SK-N-SH (cell line): ENCODE data around the gene CENPU. TPM values are rescaled to one million over a fixed set of nuclear protein-coding genes. Genes with fewer than 3 reads are reported as not detected.

Experiments
- CTCF ChIA-PET: fragments of 300-600, 350-600 bp; formaldehyde crosslinking; extraction: SDS; loops from one replicate; lab custom pipeline; 2021; lab: Yijun Ruan, JAX
- POLR2A ChIA-PET: fragments of 350-600 bp; sonication (Branson Sonifier 250); formaldehyde crosslinking; extraction: SDS; loops from one replicate; lab custom pipeline; 2020; ENCODE audit warnings: antibody characterized with exemption, inconsistent platforms; lab: Yijun Ruan, JAX
- DNase-seq: peaks from one replicate; pipeline ENCODE4 v3.0.0; 2012
- H2AFZ ChIP-seq: fragments of 200-600 bp; sonication (generic); 2 replicates; pipeline ENCODE4 v1.8.1; 2016; ENCODE audit warnings: antibody characterized with exemption, mild to moderate bottlenecking, low read depth
- H3F3A ChIP-seq: fragments of 200-600 bp; sonication (generic); replicated peaks from 2 replicates; pipeline ENCODE3; 2016; ENCODE audit warnings: antibody characterized with exemption, mild to moderate bottlenecking; ENCODE audit not compliant: insufficient read depth
- H3K27ac ChIP-seq, 2 experiments: fragments of 200-500 bp in 1 of 2; fragments of 200-600 bp in 1 of 2; sonication (Bioruptor generic) in 1 of 2; sonication (generic), shearing (Covaris generic) in 1 of 2; 2 replicates each; pipeline versions ENCODE4 v1.5.1 to v1.6.1; 2014 to 2016; ENCODE audit warnings: low read depth in 2 of 2, inconsistent platforms in 1 of 2, low read length in 1 of 2, mild to moderate bottlenecking in 1 of 2, mixed read lengths in 1 of 2
- H3K27me3 ChIP-seq: fragments of 200-600 bp; sonication (generic), shearing (Covaris generic); 2 replicates; pipeline ENCODE4 v1.6.1; 2016; ENCODE audit warnings: mixed run types; ENCODE audit not compliant: insufficient read depth
- H3K36me3 ChIP-seq, 2 experiments: fragments of 200-500 bp in 1 of 2; fragments of 200-600 bp in 1 of 2; sonication (Bioruptor generic) in 1 of 2; sonication (generic) in 1 of 2; replicated peaks in 1 of 2; 2 replicates each; pipeline versions ENCODE3 to v1.5.1; 2014 to 2016; ENCODE audit warnings: low read length in 1 of 2, mild to moderate bottlenecking in 1 of 2; ENCODE audit not compliant: insufficient read depth in 2 of 2, control insufficient read depth in 1 of 2
- H3K4me1 ChIP-seq, 2 experiments: fragments of 200-500 bp in 1 of 2; fragments of 200-600 bp in 1 of 2; sonication (Bioruptor generic) in 1 of 2; sonication (generic), shearing (Covaris generic) in 1 of 2; 2 replicates each; pipeline versions ENCODE4 v1.5.1 to v1.6.1; 2014 to 2016; ENCODE audit warnings: low read depth in 1 of 2, low read length in 1 of 2, mixed run types in 1 of 2; ENCODE audit not compliant: insufficient read depth in 2 of 2, control insufficient read depth in 1 of 2
- H3K4me2 ChIP-seq: fragments of 200-600 bp; sonication (generic), shearing (Covaris generic); 2 replicates; pipeline ENCODE4 v1.6.1; 2017; ENCODE audit warnings: mixed run types
- H3K4me3 ChIP-seq, 2 experiments: fragments of 200-500 bp in 1 of 2; fragments of 200-600 bp in 1 of 2; sonication (Bioruptor generic) in 1 of 2; sonication (generic), shearing (Covaris generic) in 1 of 2; 2 replicates each; pipeline versions ENCODE4 v1.5.1 to v1.8.1; 2014 to 2016; ENCODE audit warnings: low read depth in 2 of 2, inconsistent platforms in 1 of 2, low read length in 1 of 2, mild to moderate bottlenecking in 1 of 2, mixed read lengths in 1 of 2, moderate library complexity in 1 of 2
- H3K79me2 ChIP-seq: fragments of 200-600 bp; sonication (generic); 2 replicates; pipeline ENCODE4 v1.8.1; 2017; ENCODE audit warnings: mild to moderate bottlenecking; ENCODE audit not compliant: insufficient read depth
- H3K9ac ChIP-seq: fragments of 200-600 bp; sonication (generic); 2 replicates; pipeline ENCODE4 v1.6.1; 2017; ENCODE audit warnings: mixed run types
- H3K9me2 ChIP-seq: fragments of 200-600 bp; sonication (generic); 2 replicates; pipeline ENCODE4 v1.6.1; 2017; ENCODE audit warnings: mixed run types
- H3K9me3 ChIP-seq: fragments of 200-600 bp; sonication (generic); 2 replicates; pipeline ENCODE4 v1.6.1; 2017; ENCODE audit warnings: mixed run types, mild to moderate bottlenecking, moderate library complexity
- H4K20me1 ChIP-seq: fragments of 200-600 bp; sonication (generic); 2 replicates; pipeline ENCODE4 v1.6.1; 2017; ENCODE audit warnings: mild to moderate bottlenecking, mixed run types; ENCODE audit not compliant: insufficient read depth
- CHD2 ChIP-seq: fragments of 150-350 bp; IDR thresholded peaks from 2 replicates; pipeline ENCODE4 v1.6.1; 2018; ENCODE audit warnings: low read length; ENCODE audit not compliant: partially characterized antibody
- CTCF ChIP-seq: fragments of 200-600 bp; sonication (generic); IDR thresholded peaks from 2 replicates; pipeline ENCODE4 v1.6.1; 2017; ENCODE audit warnings: antibody characterized with exemption, mild to moderate bottlenecking, moderate library complexity
- EZH2phosphoT487 ChIP-seq: fragments of 200-600 bp; sonication (generic); IDR thresholded peaks from 2 replicates; pipeline ENCODE4 v1.6.1; 2017; ENCODE audit warnings: low read depth, mixed run types, mild to moderate bottlenecking, antibody characterized with exemption, moderate library complexity, borderline replicate concordance
- FOSL2 ChIP-seq: IDR thresholded peaks from 2 replicates; pipeline ENCODE4 v1.4.0; 2012; ENCODE audit warnings: low read depth, mild to moderate bottlenecking, moderate library complexity, borderline replicate concordance
- FOXM1 ChIP-seq: IDR thresholded peaks from 2 replicates; pipeline ENCODE4 v1.4.0; 2012; ENCODE audit warnings: low read depth, mild to moderate bottlenecking
- GATA2 ChIP-seq: sonication (generic); formaldehyde crosslinking; IDR thresholded peaks from 2 replicates; pipeline ENCODE4 v1.5.0; 2020; ENCODE audit warnings: mild to moderate bottlenecking, missing genetic modification reagents
- IRF3 ChIP-seq: fragments of 150-350 bp; IDR thresholded peaks from 2 replicates; pipeline ENCODE4 v1.6.1; 2016; ENCODE audit warnings: mild to moderate bottlenecking, low read depth, low read length
- JUND ChIP-seq: IDR thresholded peaks from 2 replicates; pipeline ENCODE4 v1.4.0; 2012
- MXI1 ChIP-seq: IDR thresholded peaks from 2 replicates; pipeline ENCODE4 v1.6.1; 2012; ENCODE audit warnings: mild to moderate bottlenecking, low read depth, low read length, improper control_type of control experiment
- NFIC ChIP-seq: IDR thresholded peaks from 2 replicates; pipeline ENCODE4 v1.4.0; 2012; ENCODE audit warnings: borderline replicate concordance
- NRF1 ChIP-seq: IDR thresholded peaks from 2 replicates; pipeline ENCODE4 v1.6.1; 2012; ENCODE audit warnings: low read depth, mild to moderate bottlenecking, low read length
- POLR2AphosphoS5 ChIP-seq: IDR thresholded peaks from 2 replicates; pipeline ENCODE4 v1.6.1; 2012; ENCODE audit warnings: low read depth, low read length
- RAD21 ChIP-seq: IDR thresholded peaks from 2 replicates; pipeline ENCODE4 v1.6.1; 2012; ENCODE audit warnings: mild to moderate bottlenecking, low read length
- RXRA ChIP-seq: IDR thresholded peaks from 2 replicates; pipeline ENCODE4 v1.4.0; 2012; ENCODE audit warnings: low read depth, mild to moderate bottlenecking, borderline replicate concordance
- SMC3 ChIP-seq: IDR thresholded peaks from 2 replicates; pipeline ENCODE4 v1.6.1; 2012; ENCODE audit warnings: low read depth, low read length, improper control_type of control experiment
- TEAD4 ChIP-seq: IDR thresholded peaks from 2 replicates; pipeline ENCODE4 v1.4.0; 2012; ENCODE audit warnings: mild to moderate bottlenecking, borderline replicate concordance; ENCODE audit not compliant: insufficient read depth
- USF2 ChIP-seq: fragments of 150-350 bp; IDR thresholded peaks from 2 replicates; pipeline ENCODE4 v1.6.1; 2017; ENCODE audit warnings: antibody characterized with exemption, low read length, low read depth, borderline replicate concordance
- YY1 ChIP-seq: IDR thresholded peaks from 2 replicates; pipeline ENCODE4 v1.4.0; 2012; ENCODE audit warnings: low read depth, mild to moderate bottlenecking
- WGBS: methylation state at CpG from one replicate; pipeline ENCODE4 v1.1.6; 2017; ENCODE audit warnings: low lambda C conversion rate; 5-methylcytosine and 5-hydroxymethylcytosine counted together
- polyA plus RNA-seq, 3 experiments: library from polyadenylated mRNA; depleted of rRNA; stranded (reverse); fragments of >200 nt; gene quantifications; 2 replicates each; pipeline ENCODE4 v1.2.3, GENCODE V29; 2012
- TF ChIP-seq, protein P1 (sequence below): IDR thresholded peaks from 2 replicates; pipeline ENCODE4; 2012

Gene CENPU
- polyA plus RNA-seq, 1 of the 3 experiments (the other 2 are of a cell fraction) = 8.7 TPM

- Histone ChIP-seq H3K9me3 (no peaks in the 10 kb centered on the region), H3K36me3 (peaks cover 18 to 22% of the 10 kb centered on the region in 2 experiments), H3K4me2 (0 out of 2 replicates have a peak overlapping the region, but pooled peaks have one; percentile 34), H3F3A (peaks cover 2% of the 10 kb centered on the region), H3K9ac (no peak overlapping the region), H3K9me2 (no peaks in the 10 kb centered on the region), H2AFZ (peak overlapping the region; percentile 24; the same call in 1 of the 2 replicates), H3K27me3 (no peaks in the 10 kb centered on the region), H3K79me2 (peaks cover 46% of the 10 kb centered on the region), H3K27ac (peak overlapping the region in 1 of 2 experiments; percentile 9; a peak in 2 of 4 replicates), H3K4me1 (peaks cover 11 to 19% of the 10 kb centered on the region in 2 experiments; a peak in 3 of 4 replicates), H4K20me1 (no peaks in the 10 kb centered on the region), H3K4me3 (no peak overlapping the region)
- DNase-seq = no peak
- CTCF ChIA-PET = interaction anchor here (1.2 to 1.5 kb wide), 3 partner anchors 9 to 90 kb away, joined by 3 to 5 read pairs (median 3); no protein-coding TSS in a partner anchor
- TF ChIP-seq GATA2 (CRISPR knock-in tag) = no peak
- no peak for TF ChIP-seq EZH2phosphoT487
- TF ChIP-seq FOXM1 = no peak
- TF ChIP-seq FOSL2 = no peak
- TF ChIP-seq USF2 = no peak
- TF ChIP-seq MXI1 = no peak
- no peak for TF ChIP-seq CTCF
- TF ChIP-seq IRF3 = no peak
- no peak for TF ChIP-seq RXRA
- no peak for TF ChIP-seq SMC3
- TF ChIP-seq CHD2 = no peak
- no peak for TF ChIP-seq YY1
- TF ChIP-seq JUND = no peak
- no peak for TF ChIP-seq POLR2AphosphoS5
- TF ChIP-seq TEAD4 = no peak
- TF ChIP-seq, protein P1, sequence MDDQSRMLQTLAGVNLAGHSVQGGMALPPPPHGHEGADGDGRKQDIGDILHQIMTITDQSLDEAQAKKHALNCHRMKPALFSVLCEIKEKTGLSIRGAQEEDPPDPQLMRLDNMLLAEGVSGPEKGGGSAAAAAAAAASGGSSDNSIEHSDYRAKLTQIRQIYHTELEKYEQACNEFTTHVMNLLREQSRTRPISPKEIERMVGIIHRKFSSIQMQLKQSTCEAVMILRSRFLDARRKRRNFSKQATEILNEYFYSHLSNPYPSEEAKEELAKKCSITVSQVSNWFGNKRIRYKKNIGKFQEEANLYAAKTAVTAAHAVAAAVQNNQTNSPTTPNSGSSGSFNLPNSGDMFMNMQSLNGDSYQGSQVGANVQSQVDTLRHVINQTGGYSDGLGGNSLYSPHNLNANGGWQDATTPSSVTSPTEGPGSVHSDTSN = no peak
- no peak for TF ChIP-seq NRF1
- no peak for TF ChIP-seq NFIC
- no peak for TF ChIP-seq RAD21
- 98% methylated on average over 4 of the region's 5 CpGs for WGBS
- POLR2A ChIA-PET = no interaction called here
Observed at GRCh38 chr4:184729946-184730345, 4.0 kb downstream of the CENPU start.
